ENCODE results near the gene ARL5C. TPM values are rescaled to one million over a fixed set of nuclear protein-coding genes. Genes with fewer than 3 reads are reported as not detected.
"Not testable (repeated sequence)": the region's sequence is repeated elsewhere in the genome, so short reads cannot be mapped to it uniquely, and the experiment has no call there.

The ARL5C gene
- total and polyA plus RNA-seq, 8 donors: 0.31 to 1.0 (median 0.73) TPM; not detected in 3

GRCh38 chr17:39138431-39139160 is 27.4 kb downstream of the ARL5C start:
- DNase-seq (no peak), FAIRE-seq (no peak), ATAC-seq (no peak)
- no peaks in the 10 kb centered on the region for H3K9me3 ChIP-seq
- no peak overlapping the region for H3K27ac ChIP-seq
- H3K4me1 ChIP-seq: no peaks in the 10 kb centered on the region
- no peaks in the 10 kb centered on the region for H3K36me3 ChIP-seq
- intact Hi-C loops (cut with DNase I): no loop called here
- TF ChIP-seq CTCF (IDR thresholded peaks at IDR 0.05): no peak
- no peaks in the 10 kb centered on the region for H3K27me3 ChIP-seq
- 86 to 90% methylated on average over 13 of the region's 13 CpGs for WGBS, 2 donors
- H3K4me3 ChIP-seq: no peak overlapping the region

- no peak for TF ChIP-seq CTCF (IDR thresholded peaks at IDR 0.05)
- no peak overlapping the region for H3K4me3 ChIP-seq
- no peak for ATAC-seq
- H3K36me3 ChIP-seq: no peaks in the 10 kb centered on the region
- H3K27me3 ChIP-seq: no peaks in the 10 kb centered on the region
- no peaks in the 10 kb centered on the region for H3K4me1 ChIP-seq
- WGBS, 2 donors: 78 to 86% methylated on average over 6 of the region's 6 CpGs
- FAIRE-seq: no peak
- H3K9me3 ChIP-seq: no peaks in the 10 kb centered on the region
- no peak for DNase-seq
- no peak overlapping the region for H3K27ac ChIP-seq
- intact Hi-C loops (cut with DNase I): no loop called here
Observed at GRCh38 chr17:39134878-39135277, 31.1 kb downstream of the ARL5C start.

- Histone ChIP-seq H3K4me1 (no peaks in the 10 kb centered on the region), H3K4me3 (no peak overlapping the region), H3K9me3 (no peaks in the 10 kb centered on the region), H3K27ac (no peak overlapping the region), H3K36me3 (no peaks in the 10 kb centered on the region), H3K27me3 (no peaks in the 10 kb centered on the region)
- no peak for TF ChIP-seq CTCF (IDR thresholded peaks at IDR 0.05)
- peak in 3 of 4 donors; percentile 48 to 72 (median 51) for ATAC-seq
- DNase-seq: no peak
- intact Hi-C loops (cut with DNase I): no loop called here
- WGBS, 2 donors: 81 to 84% methylated on average over 7 of the region's 7 CpGs
- FAIRE-seq: no peak
Observed at GRCh38 chr17:39132192-39132610, 33.8 kb downstream of the ARL5C start.

GRCh38 chr17:39131616-39132015 is 34.3 kb downstream of the ARL5C start:
- Histone ChIP-seq H3K36me3 (no peaks in the 10 kb centered on the region), H3K9me3 (no peaks in the 10 kb centered on the region), H3K27ac (no peak overlapping the region), H3K4me1 (no peaks in the 10 kb centered on the region), H3K27me3 (no peaks in the 10 kb centered on the region), H3K4me3 (no peak overlapping the region)
- FAIRE-seq: no peak
- no peak for DNase-seq
- intact Hi-C loops (cut with DNase I): no loop called here
- no peak for ATAC-seq
- no peak for TF ChIP-seq CTCF (IDR thresholded peaks at IDR 0.05)
- 78 to 80% methylated on average over 6 of the region's 6 CpGs for WGBS, 2 donors

GRCh38 chr17:39130205-39130604 is 35.8 kb downstream of the ARL5C start:
- TF ChIP-seq CTCF (IDR thresholded peaks at IDR 0.05): no peak
- no peak overlapping the region for H3K4me3 ChIP-seq
- intact Hi-C loops (cut with DNase I): no loop called here
- DNase-seq: no peak
- no peaks in the 10 kb centered on the region for H3K36me3 ChIP-seq
- no peaks in the 10 kb centered on the region for H3K4me1 ChIP-seq
- H3K9me3 ChIP-seq: no peaks in the 10 kb centered on the region
- ATAC-seq: no peak
- WGBS, 2 donors: 82 to 91% methylated on average over 3 of the region's 3 CpGs
- no peaks in the 10 kb centered on the region for H3K27me3 ChIP-seq
- no peak for FAIRE-seq
- no peak overlapping the region for H3K27ac ChIP-seq

GRCh38 chr17:39129544-39129943 is 36.4 kb downstream of the ARL5C start:
- H3K4me3 ChIP-seq; H3K4me1 ChIP-seq; H3K27ac ChIP-seq; intact Hi-C loops (cut with DNase I); FAIRE-seq; DNase-seq; H3K9me3 ChIP-seq; H3K27me3 ChIP-seq; ATAC-seq; H3K36me3 ChIP-seq: not testable (repeated sequence)
- 77 to 90% methylated on average over 6 of the region's 6 CpGs for WGBS, 2 donors
